HFF-Myc (cell line): Measurements from ENCODE around the gene CHKB.
"Not testable (repeated sequence)": the region's sequence is repeated elsewhere in the genome, so short reads cannot be mapped to it uniquely, and the experiment has no call there.

ENCODE experiments used
- DNase-seq: peaks from one replicate; pipeline ENCODE4 v3.0.0-alpha.2; 2011; ENCODE audit warnings: low read depth; ENCODE audit errors: extremely low read depth
- H3K4me3 ChIP-seq: replicated peaks from 2 replicates; pipeline ENCODE4 v1.5.1; 2011; ENCODE audit warnings: low read depth, mild to moderate bottlenecking, control low read depth, low read length
- CTCF ChIP-seq: IDR thresholded peaks from 2 replicates; pipeline ENCODE4 v1.5.1; 2012; ENCODE audit warnings: mild to moderate bottlenecking, low read depth, low read length, control low read depth; ENCODE audit errors: missing control alignments

Gene CHKB

GRCh38 chr22:50544078-50544745 is 38.4 kb downstream of the CHKB start:
- no peak for DNase-seq
- TF ChIP-seq CTCF, result peak; percentile 60
- 0 out of 2 replicates have a peak overlapping the region, but pooled peaks have one; percentile 9 for H3K4me3 ChIP-seq

- H3K4me3 ChIP-seq, result no peak overlapping the region
- DNase-seq, result no peak
- no peak for TF ChIP-seq CTCF
Observed at GRCh38 chr22:50542416-50542927, 40.2 kb downstream of the CHKB start.

- peak; percentile 65 for DNase-seq
- not testable (repeated sequence) for H3K4me3 ChIP-seq
Observed at GRCh38 chr22:50541667-50542026, 41.0 kb downstream of the CHKB start.

- DNase-seq, result no peak
- H3K4me3 ChIP-seq, result no peak overlapping the region
- no peak for TF ChIP-seq CTCF
Observed at GRCh38 chr22:50540381-50540780, 42.3 kb downstream of the CHKB start.

- no peak for DNase-seq
- H3K4me3 ChIP-seq, result no peak overlapping the region
- no peak for TF ChIP-seq CTCF
Observed at GRCh38 chr22:50537765-50538164, 44.9 kb downstream of the CHKB start.

- no peak for TF ChIP-seq CTCF
- H3K4me3 ChIP-seq, result no peak overlapping the region
- DNase-seq, result no peak
Observed at GRCh38 chr22:50536226-50536625, 46.4 kb downstream of the CHKB start.

GRCh38 chr22:50535113-50535512 is 47.5 kb downstream of the CHKB start:
- DNase-seq, result no peak
- H3K4me3 ChIP-seq, result no peak overlapping the region
- no peak for TF ChIP-seq CTCF

- DNase-seq, H3K4me3 ChIP-seq: not testable (repeated sequence)
Observed at GRCh38 chr22:50533856-50534711, 48.6 kb downstream of the CHKB start.
